ENCODE data around the gene HSD17B7. TPM values are rescaled to one million over a fixed set of nuclear protein-coding genes. Genes with fewer than 3 reads are reported as not detected.

Gene HSD17B7
- total and polyA plus RNA-seq, 10 of the 15 experiments (the other 5 are each of a cell fraction or from before 2014, with no cell fraction given) = 32.9 to 88.1 (median 36.3) TPM

DNA sequence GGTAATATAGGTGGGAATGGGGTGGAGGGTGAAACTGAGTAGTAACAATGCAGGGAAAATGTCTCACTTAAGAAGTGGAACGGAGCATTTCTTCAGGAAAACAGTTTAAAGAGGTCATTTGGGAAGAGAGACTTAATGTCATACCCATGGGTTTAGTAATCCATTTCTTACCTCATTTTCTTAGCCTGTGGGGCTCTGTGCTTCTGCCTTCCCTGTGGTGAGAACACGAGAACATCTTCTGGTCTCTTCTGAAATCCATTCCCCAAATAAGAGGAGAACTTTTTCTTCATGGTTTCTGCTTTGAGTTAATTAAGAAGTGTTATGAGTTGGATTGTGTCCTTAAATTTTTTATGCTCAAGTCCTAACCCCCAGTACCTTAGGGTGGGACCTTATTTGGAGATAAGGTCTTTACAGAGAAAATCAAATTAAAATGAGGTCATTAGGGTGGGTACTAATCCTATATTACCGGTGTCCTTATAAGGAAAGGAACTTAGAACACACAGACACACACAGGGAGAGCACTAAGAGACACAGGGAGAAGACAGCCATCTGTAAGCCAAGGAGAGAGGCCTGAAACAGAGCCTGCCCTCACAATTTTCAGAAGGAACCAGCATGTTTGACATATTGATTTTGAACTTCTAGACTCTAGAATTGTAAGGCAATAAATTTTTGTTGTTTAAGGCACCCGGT, 65.1 kb downstream of the HSD17B7 start:
- Histone ChIP-seq H3K4me3 (no peak overlapping the region), H2AFZ (ENCODE audit: control insufficient read depth, low read depth, low read length) (no peak overlapping the region), H3K27ac (ENCODE audit: control insufficient read depth, insufficient read depth) (no peak overlapping the region), H3K27me3 (replicated peaks in 1 of 2; ENCODE audit: control insufficient read depth in 2 of 2, insufficient read depth in 2 of 2, low read length in 1 of 2) (0 out of 4 replicates have a peak, but pooled peaks cover 0 to 1% of the 10 kb centered on the region in 2 experiments), H3K79me2 (ENCODE audit: control insufficient read depth, insufficient read depth, low read length) (no peaks in the 10 kb centered on the region), H3K9ac (ENCODE audit: control insufficient read depth, insufficient read depth, low read length) (no peak overlapping the region), H3K4me2 (ENCODE audit: control insufficient read depth, insufficient read depth) (no peak overlapping the region), H4K20me1 (ENCODE audit: control insufficient read depth, insufficient read depth) (no peaks in the 10 kb centered on the region), H3K4me1 (ENCODE audit: control insufficient read depth, insufficient read depth, low read length) (no peaks in the 10 kb centered on the region), H3K9me3 (replicated peaks; ENCODE audit: control insufficient read depth, insufficient read depth, low read length) (no peaks in the 10 kb centered on the region), H3K36me3 (ENCODE audit: control insufficient read depth in 2 of 2, insufficient read depth in 2 of 2, low read length in 1 of 2) (no peaks in the 10 kb centered on the region)
- no peak for ATAC-seq
- intact Hi-C loops (cut with micrococcal nuclease; ENCODE audit: unreplicated experiment) (no loop called here), in situ Hi-C loops (cut with MboI) (loop anchor here (5.0 to 10.0 kb wide), 2 partner anchors 319 to 462 kb away; no protein-coding TSS in a partner anchor)
- POLR2A ChIA-PET = no interaction called here
- no peak for DNase-seq (ENCODE audit: low read depth, low spot score)
- BruUV-seq (replicated peaks) = no TSS peak
- CTCF ChIA-PET = interaction anchor here (2.5 to 3.6 kb wide), 2 partner anchors 7 to 460 kb away, joined by 11 to 25 read pairs; no protein-coding TSS in a partner anchor
- FAIRE-seq = no peak
- no peak for TF ChIP-seq STAT1 (conservative IDR thresholded peaks at IDR 0.05)
- TF ChIP-seq KAT2A (conservative IDR thresholded peaks at IDR 0.05; ENCODE audit: control insufficient read depth, low read depth, low read length) = no peak
- TF ChIP-seq BMI1 (IDR thresholded peaks at IDR 0.05; ENCODE audit: borderline replicate concordance) = no peak
- no peak for TF ChIP-seq POU2F2 (IDR thresholded peaks at IDR 0.05; ENCODE audit: borderline replicate concordance, low read depth, low read length)
- no peak for TF ChIP-seq JUND (IDR thresholded peaks at IDR 0.05; ENCODE audit: low read depth, low read length)
- SMC1A ChIA-PET (ENCODE audit: uncharacterized antibody, unreplicated experiment) = interaction anchor here (1.6 kb wide), 1 partner anchor 320 kb away, joined by 7 read pairs; no protein-coding TSS in a partner anchor
- RAD21 ChIA-PET (ENCODE audit: unreplicated experiment) = no interaction called here
- 37% methylated on average over 4 of the region's 4 CpGs for WGBS (ENCODE audit: insufficient coverage, insufficient replicate concordance, low lambda C conversion rate, missing lambda C conversion rate)

DNA sequence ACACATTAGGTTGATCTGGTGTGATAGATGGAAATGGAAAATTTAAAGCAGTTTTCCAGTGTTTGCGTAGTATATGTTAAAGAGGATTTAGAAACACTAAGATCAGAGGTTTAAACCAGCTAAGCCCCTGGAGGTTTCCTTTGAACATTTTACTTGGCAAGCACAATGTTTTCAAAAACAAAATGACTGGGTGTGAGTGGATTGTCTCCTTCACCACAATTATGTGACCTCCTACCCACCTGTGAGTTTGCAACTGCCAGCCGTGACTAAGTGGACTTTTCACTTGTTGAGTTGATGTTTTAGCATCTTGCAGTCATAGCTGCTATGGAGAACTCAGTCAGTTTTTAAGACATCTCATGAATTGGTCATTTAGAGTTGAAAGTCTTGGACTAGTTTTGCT, 65.8 kb downstream of the HSD17B7 start:
- no TSS peak for BruUV-seq (replicated peaks)
- Histone ChIP-seq H3K9me3 (replicated peaks; ENCODE audit: control insufficient read depth, insufficient read depth, low read length) (no peaks in the 10 kb centered on the region), H3K27ac (ENCODE audit: control insufficient read depth, insufficient read depth) (no peak overlapping the region), H3K79me2 (ENCODE audit: control insufficient read depth, insufficient read depth, low read length) (no peaks in the 10 kb centered on the region), H3K4me2 (ENCODE audit: control insufficient read depth, insufficient read depth) (no peak overlapping the region), H3K27me3 (replicated peaks in 1 of 2; ENCODE audit: control insufficient read depth in 2 of 2, insufficient read depth in 2 of 2, low read length in 1 of 2) (0 out of 4 replicates have a peak, but pooled peaks cover 0 to 1% of the 10 kb centered on the region in 2 experiments), H4K20me1 (ENCODE audit: control insufficient read depth, insufficient read depth) (no peaks in the 10 kb centered on the region), H2AFZ (ENCODE audit: control insufficient read depth, low read depth, low read length) (no peak overlapping the region), H3K9ac (ENCODE audit: control insufficient read depth, insufficient read depth, low read length) (no peak overlapping the region), H3K4me3 (no peak overlapping the region), H3K4me1 (ENCODE audit: control insufficient read depth, insufficient read depth, low read length) (no peaks in the 10 kb centered on the region), H3K36me3 (ENCODE audit: control insufficient read depth in 2 of 2, insufficient read depth in 2 of 2, low read length in 1 of 2) (no peaks in the 10 kb centered on the region)
- in situ Hi-C loops (cut with MboI) = loop anchor here (5.0 to 10.0 kb wide), 2 partner anchors 319 to 461 kb away; no protein-coding TSS in a partner anchor
- TF ChIP-seq TARDBP (IDR thresholded peaks at IDR 0.05; ENCODE audit: borderline replicate concordance) (no peak), PAX8 (IDR thresholded peaks at IDR 0.05) (no peak), BRCA1 (IDR thresholded peaks at IDR 0.05; ENCODE audit: low read depth, low read length) (no peak), ZNF217 (IDR thresholded peaks at IDR 0.05) (no peak), MXI1 (IDR thresholded peaks at IDR 0.05; ENCODE audit: low read depth, low read length) (no peak), RB1 (IDR thresholded peaks at IDR 0.05; ENCODE audit: borderline replicate concordance) (no peak), TBL1XR1 (IDR thresholded peaks at IDR 0.05; ENCODE audit: low read depth, low read length) (no peak)
- TF ChIP-seq, protein P1, sequence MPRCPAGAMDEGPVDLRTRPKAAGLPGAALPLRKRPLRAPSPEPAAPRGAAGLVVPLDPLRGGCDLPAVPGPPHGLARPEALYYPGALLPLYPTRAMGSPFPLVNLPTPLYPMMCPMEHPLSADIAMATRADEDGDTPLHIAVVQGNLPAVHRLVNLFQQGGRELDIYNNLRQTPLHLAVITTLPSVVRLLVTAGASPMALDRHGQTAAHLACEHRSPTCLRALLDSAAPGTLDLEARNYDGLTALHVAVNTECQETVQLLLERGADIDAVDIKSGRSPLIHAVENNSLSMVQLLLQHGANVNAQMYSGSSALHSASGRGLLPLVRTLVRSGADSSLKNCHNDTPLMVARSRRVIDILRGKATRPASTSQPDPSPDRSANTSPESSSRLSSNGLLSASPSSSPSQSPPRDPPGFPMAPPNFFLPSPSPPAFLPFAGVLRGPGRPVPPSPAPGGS (IDR thresholded peaks at IDR 0.05; ENCODE audit: borderline replicate concordance, insufficient read depth, low read depth, low read length, poor library complexity, severe bottlenecking) = no peak
- ChIA-PET POLR2A (no interaction called here), CTCF (interaction anchor here (2.5 to 3.6 kb wide), 2 partner anchors 8 to 460 kb away, joined by 11 to 25 read pairs; no protein-coding TSS in a partner anchor), RAD21 (ENCODE audit: unreplicated experiment) (interaction anchor here (0.8 kb wide), 1 partner anchor 8 kb away, joined by 4 read pairs; no protein-coding TSS in a partner anchor), SMC1A (ENCODE audit: uncharacterized antibody, unreplicated experiment) (interaction anchor here (1.4 kb wide), 1 partner anchor 8 kb away, joined by 3 read pairs; no protein-coding TSS in a partner anchor)
- DNase-seq (ENCODE audit: low read depth, low spot score) (no peak), ATAC-seq (no peak), FAIRE-seq (no peak)
- intact Hi-C loops (cut with micrococcal nuclease; ENCODE audit: unreplicated experiment) = no loop called here
- 61% methylated on average over 2 of the region's 2 CpGs for WGBS (ENCODE audit: insufficient coverage, insufficient replicate concordance, low lambda C conversion rate, missing lambda C conversion rate)

Measured in GM12878 (cell line).